C4-2B (cell line): ENCODE results near the gene JAG2.

Source experiments
- H3K27ac ChIP-seq: fragments of 450-650 bp; 2 replicates; pipeline ENCODE4 v1.5.1; 2017
- ZFX ChIP-seq: fragments of 450-650 bp; IDR thresholded peaks from 2 replicates; pipeline ENCODE4 v1.6.1; 2017
- TF ChIP-seq, protein P1 (sequence below): fragments of 450-650 bp; conservative IDR thresholded peaks from 2 replicates; pipeline ENCODE4 v1.5.1; 2017; ENCODE audit warnings: mild to moderate bottlenecking

The JAG2 gene

GRCh38 chr14:105162669-105162979, 6.0 kb downstream of the JAG2 start:
- TF ChIP-seq ZFX = no peak
- TF ChIP-seq, protein P1, sequence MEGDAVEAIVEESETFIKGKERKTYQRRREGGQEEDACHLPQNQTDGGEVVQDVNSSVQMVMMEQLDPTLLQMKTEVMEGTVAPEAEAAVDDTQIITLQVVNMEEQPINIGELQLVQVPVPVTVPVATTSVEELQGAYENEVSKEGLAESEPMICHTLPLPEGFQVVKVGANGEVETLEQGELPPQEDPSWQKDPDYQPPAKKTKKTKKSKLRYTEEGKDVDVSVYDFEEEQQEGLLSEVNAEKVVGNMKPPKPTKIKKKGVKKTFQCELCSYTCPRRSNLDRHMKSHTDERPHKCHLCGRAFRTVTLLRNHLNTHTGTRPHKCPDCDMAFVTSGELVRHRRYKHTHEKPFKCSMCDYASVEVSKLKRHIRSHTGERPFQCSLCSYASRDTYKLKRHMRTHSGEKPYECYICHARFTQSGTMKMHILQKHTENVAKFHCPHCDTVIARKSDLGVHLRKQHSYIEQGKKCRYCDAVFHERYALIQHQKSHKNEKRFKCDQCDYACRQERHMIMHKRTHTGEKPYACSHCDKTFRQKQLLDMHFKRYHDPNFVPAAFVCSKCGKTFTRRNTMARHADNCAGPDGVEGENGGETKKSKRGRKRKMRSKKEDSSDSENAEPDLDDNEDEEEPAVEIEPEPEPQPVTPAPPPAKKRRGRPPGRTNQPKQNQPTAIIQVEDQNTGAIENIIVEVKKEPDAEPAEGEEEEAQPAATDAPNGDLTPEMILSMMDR = no peak
- H3K27ac ChIP-seq = peak overlapping the region; percentile 37

DNA sequence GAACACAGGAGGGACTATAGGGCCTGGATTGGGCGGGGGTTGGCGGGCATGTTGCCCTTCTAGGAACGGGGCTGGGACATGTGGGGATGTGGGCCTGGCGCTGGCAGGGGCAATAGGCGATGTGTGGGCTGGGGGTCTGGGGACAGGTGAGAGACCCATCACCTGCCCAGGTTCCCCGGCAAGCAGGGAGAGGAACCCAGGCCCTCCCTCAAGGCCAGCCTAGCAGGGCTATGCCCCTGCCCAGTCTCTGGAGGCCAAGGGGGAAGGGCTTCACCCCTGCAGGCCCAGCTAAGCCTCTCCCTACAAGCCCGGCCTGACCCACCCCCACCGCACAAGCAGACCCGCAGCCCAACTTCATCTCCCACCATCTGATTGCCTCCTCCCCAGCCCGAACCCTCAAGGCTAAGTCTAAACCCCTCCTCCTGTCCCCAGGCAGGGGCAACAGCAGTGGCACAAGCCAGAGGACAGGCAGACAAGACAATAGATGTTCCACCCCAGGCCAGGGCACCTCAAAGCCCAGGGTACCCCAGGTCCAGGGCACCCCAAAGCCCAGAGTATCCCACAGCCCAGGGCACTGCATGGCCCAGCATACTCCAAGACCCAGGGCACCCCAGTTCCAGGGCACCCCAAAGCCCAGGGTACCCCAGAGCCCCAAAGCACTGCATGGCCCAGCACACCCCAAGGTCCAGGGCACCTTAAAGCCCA, 6.5 kb downstream of the JAG2 start:
- peak overlapping the region; percentile 37 for H3K27ac ChIP-seq
- TF ChIP-seq, protein P1 = no peak
- TF ChIP-seq ZFX = no peak

GRCh38 chr14:105161309-105161708, 7.3 kb downstream of the JAG2 start:
- H3K27ac ChIP-seq = no peak overlapping the region
- TF ChIP-seq, protein P1 = no peak
- no peak for TF ChIP-seq ZFX

- no peak for TF ChIP-seq ZFX
- TF ChIP-seq, protein P1 = no peak
- H3K27ac ChIP-seq = no peak overlapping the region
Measured at GRCh38 chr14:105160776-105161175, 7.8 kb downstream of the JAG2 start.

DNA sequence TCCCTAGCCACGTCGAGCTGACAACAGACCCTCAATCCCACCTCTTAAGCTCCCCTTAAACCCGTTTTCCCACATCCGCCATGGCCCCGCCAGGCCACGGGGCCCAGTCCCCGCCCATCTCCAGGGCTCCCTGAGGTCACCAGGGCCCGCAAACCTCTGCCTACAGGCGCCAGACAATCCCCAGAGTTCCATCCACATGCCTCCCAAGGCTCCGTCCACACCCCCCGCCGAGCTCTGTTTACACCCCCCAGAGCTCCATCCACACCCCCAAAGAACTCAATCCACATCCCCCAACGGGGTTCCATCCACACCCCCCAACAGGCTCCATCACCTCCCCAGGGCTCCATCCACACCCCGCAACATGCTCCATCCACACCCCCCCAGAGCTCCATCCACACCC, 9.2 kb downstream of the JAG2 start:
- no peak for TF ChIP-seq ZFX
- TF ChIP-seq, protein P1 = no peak
- no peak overlapping the region for H3K27ac ChIP-seq

GRCh38 chr14:105158794-105159193, 9.8 kb downstream of the JAG2 start:
- no peak overlapping the region for H3K27ac ChIP-seq
- TF ChIP-seq, protein P1 = no peak
- no peak for TF ChIP-seq ZFX

DNA sequence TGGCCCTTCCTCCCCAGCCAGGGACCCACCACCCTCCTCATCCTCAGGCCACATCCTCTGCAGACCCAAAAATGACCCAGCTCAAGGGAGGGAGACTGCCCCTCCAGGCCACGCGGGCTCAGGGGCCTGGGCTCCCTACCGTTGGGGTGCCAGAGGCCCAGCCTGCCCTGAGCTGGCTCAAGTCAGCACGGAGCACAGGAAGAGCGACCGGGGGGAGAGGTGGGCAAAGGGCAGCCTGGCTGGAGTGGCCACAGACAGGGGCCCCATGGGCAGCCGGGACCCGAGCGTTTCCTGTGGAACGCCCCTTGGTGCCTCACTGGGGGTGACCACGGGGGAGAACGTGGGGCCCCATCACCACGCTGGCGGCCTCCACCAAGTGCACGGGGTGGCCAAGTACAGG, 10.7 kb downstream of the JAG2 start:
- TF ChIP-seq, protein P1 = no peak
- no peak for TF ChIP-seq ZFX
- H3K27ac ChIP-seq = no peak overlapping the region
